ENCODE measurements around the gene LHFPL4.

DNA sequence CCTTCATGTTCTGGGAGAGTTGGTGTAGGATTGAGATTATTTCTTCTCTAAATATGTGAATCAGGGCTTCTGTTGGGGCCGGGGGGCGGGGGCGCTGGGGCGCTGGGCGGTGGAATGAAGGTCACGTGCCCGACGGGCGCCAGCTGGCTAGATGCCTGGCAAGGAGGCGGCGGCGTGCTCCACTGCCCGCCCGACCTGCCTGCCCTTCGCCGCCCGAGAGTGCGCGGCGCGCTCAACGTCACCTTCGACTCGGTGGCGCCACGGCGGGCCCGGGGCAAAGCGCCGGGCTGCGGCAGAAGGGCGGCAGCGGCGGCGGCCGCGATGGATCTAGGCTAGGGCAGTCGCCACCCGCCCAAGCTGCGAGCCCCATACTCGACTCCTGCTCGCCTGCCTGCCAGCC, 47.0 kb upstream of the LHFPL4 start:
- TF ChIP-seq EZH2 (IDR thresholded peaks at IDR 0.05) (no peak), POLR2AphosphoS5 (IDR thresholded peaks at IDR 0.05; ENCODE audit: borderline replicate concordance, low read depth, low read length) (no peak), FOXP2 (optimal IDR thresholded peaks at IDR 0.05; ENCODE audit: control extremely low read depth, extremely low read length, insufficient read depth) (no peak)

Data from SK-N-MC (cell line).